ENCODE measurements around the gene EEF1AKMT3. TPM values are rescaled to one million over a fixed set of nuclear protein-coding genes. Genes with fewer than 3 reads are reported as not detected.

EEF1AKMT3 gene
- total RNA-seq, 4 donors from 2014 or later: 1.9 to 6.7 (median 4.3) TPM

- DNase-seq: peak; percentile 64
- Histone ChIP-seq H3K4me3 (peak overlapping the region in 3 of 4 donors; percentile 26 to 54 (median 41)), H3K36me3 (no peaks in the 10 kb centered on the region), H3K27me3 (peaks cover 43% of the 10 kb centered on the region), H3K4me1 (peaks cover 9 to 31% (median 30%) of the 10 kb centered on the region in 4 donors), H3K9me3 (no peaks in the 10 kb centered on the region), H3K27ac (peak overlapping the region in 1 of 4 donors; percentile 3)
- TF ChIP-seq, protein P1, sequence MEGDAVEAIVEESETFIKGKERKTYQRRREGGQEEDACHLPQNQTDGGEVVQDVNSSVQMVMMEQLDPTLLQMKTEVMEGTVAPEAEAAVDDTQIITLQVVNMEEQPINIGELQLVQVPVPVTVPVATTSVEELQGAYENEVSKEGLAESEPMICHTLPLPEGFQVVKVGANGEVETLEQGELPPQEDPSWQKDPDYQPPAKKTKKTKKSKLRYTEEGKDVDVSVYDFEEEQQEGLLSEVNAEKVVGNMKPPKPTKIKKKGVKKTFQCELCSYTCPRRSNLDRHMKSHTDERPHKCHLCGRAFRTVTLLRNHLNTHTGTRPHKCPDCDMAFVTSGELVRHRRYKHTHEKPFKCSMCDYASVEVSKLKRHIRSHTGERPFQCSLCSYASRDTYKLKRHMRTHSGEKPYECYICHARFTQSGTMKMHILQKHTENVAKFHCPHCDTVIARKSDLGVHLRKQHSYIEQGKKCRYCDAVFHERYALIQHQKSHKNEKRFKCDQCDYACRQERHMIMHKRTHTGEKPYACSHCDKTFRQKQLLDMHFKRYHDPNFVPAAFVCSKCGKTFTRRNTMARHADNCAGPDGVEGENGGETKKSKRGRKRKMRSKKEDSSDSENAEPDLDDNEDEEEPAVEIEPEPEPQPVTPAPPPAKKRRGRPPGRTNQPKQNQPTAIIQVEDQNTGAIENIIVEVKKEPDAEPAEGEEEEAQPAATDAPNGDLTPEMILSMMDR (IDR thresholded peaks at IDR 0.05): peak; percentile 6 to 26 (median 16)
- TF ChIP-seq EP300 (IDR thresholded peaks at IDR 0.05; ENCODE audit: low read depth) (no peak), POLR2A (IDR thresholded peaks at IDR 0.05) (no peak)
- WGBS, 2 donors (ENCODE audit: low coverage in 1 of 2): 1% methylated on average over 46 of the region's 60 CpGs; no CpG with 5 or more reads in 1 of the 2 donors
- in situ Hi-C loops (cut with MboI; ENCODE audit: low pct_ligation_motif_present in 1 of 4, low pct_unique_long_range_greater_than_20kb in 1 of 4, low sequenced_read_pairs in 3 of 4) (no loop called here), intact Hi-C loops (cut with DNase I; ENCODE audit: low total_unique reads) (no loop called here)
These were observed 7.3 kb upstream of the EEF1AKMT3 start for GRCh38 chr12:57765003-57765697.

DNA sequence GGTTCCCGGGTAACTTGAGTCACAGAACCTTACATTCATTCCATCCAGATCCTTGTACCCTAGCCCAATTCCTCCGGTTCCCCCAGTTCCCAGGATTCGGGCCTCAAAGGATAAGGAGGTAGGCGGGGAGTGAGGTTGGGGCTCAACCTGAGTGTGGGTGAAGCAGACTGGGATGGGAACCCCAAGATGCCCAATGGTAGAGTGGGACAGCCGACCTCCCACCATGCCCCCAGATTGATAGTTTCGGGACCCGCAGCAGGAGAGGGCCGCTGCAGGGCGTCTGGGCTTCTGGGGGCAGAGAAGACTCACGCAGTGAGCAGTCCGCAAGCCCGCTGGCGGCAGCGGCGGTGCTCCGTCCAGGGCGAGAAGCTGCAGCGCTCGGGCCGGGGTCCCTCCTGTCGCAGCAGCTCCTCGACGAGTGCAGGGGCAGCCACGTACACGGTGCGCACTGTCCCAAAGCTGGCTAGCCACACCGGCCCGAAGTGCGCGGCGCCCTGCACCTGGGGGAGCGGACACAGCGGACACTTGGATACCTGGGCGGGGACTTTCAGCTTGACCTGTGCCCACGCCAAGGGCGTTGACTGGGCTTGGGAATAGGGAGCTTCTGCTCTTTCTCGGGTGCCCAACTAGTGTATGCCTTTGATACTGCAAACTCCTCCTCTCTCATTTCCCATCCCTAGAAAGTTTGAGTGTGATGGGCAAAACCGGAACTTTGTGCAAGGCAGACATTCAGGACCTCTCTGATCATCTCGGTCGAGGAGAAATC lies 6.5 kb upstream of the EEF1AKMT3 start:
- TF ChIP-seq EP300 (IDR thresholded peaks at IDR 0.05; ENCODE audit: low read depth): no peak
- TF ChIP-seq POLR2A (IDR thresholded peaks at IDR 0.05): no peak
- no peak for TF ChIP-seq POLR2AphosphoS5 (IDR thresholded peaks at IDR 0.05)
- TF ChIP-seq, protein P1 (IDR thresholded peaks at IDR 0.05): no peak
- in situ Hi-C loops (cut with MboI; ENCODE audit: low pct_ligation_motif_present in 1 of 4, low pct_unique_long_range_greater_than_20kb in 1 of 4, low sequenced_read_pairs in 3 of 4) (no loop called here), intact Hi-C loops (cut with DNase I; ENCODE audit: low total_unique reads) (no loop called here)
- H3K9me3 ChIP-seq: no peaks in the 10 kb centered on the region
- H3K27me3 ChIP-seq: peaks cover 43% of the 10 kb centered on the region
- H3K36me3 ChIP-seq: no peaks in the 10 kb centered on the region
- H3K27ac ChIP-seq: no peak overlapping the region
- H3K4me3 ChIP-seq: peak overlapping the region in 3 of 4 donors; percentile 26 to 54 (median 41)
- 7 to 14% methylated on average over 2 to 37 of the region's 40 CpGs for WGBS, 2 donors (ENCODE audit: low coverage in 1 of 2)
- peaks cover 9 to 32% (median 31%) of the 10 kb centered on the region in 4 donors for H3K4me1 ChIP-seq
- no peak for DNase-seq

DNA sequence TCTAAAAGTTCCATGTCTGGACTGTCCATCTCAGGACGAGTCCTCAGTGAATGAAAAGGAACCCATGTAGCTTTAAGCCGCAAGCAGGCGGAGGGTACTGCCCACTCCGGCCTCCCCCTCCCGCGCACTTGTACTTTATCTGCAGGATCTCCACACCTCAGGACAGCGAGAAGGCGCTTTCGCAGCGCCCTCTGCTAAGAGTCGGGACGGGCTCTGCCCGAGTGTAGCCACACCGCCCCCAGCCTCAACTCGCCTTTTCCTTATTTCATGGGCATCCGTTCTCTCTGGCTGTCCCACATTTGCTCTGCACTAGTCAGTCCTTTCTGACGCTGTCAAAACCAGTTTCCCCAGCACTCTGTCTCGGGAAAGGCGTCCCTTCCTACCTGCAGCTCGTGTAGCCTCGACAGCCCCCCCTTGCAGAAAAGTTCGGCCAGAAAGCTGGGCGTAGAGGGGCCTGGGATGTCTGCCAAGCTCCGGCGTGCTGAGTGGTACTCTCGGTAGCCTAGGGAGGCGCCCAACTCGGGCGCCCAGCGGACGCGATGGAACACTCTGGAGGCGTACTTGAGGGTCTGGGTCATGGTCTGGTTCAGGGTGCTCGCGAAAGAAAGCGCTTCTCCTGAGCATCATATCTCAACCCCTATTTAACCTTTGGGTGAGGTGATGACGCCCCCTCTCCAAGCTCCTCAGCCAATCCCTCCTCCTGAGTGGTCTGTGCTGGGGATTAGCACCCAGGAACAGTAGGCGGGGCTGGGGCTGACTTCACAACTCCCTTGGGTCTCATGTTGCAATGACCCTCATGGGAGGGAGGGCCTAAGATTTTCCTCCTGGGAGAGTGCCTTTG lies 5.7 kb upstream of the EEF1AKMT3 start, which contains the start of gene CYP27B1:
Gene CYP27B1, minus strand, starts transcription at position 615 of the 841 bp plus-strand sequence. Its CDS starts 37 bp downstream, at position 578.
- H3K27ac ChIP-seq: no peak within 1 kb of the TSS
- peaks cover 43% of the 10 kb centered on the region for H3K27me3 ChIP-seq
- H3K36me3 ChIP-seq: no peaks in the 10 kb centered on the region
- H3K4me1 ChIP-seq: peaks cover 15 to 40% (median 38%) of the 10 kb centered on the region in 4 donors
- in situ Hi-C loops (cut with MboI; ENCODE audit: low pct_ligation_motif_present in 1 of 4, low pct_unique_long_range_greater_than_20kb in 1 of 4, low sequenced_read_pairs in 3 of 4): no loop called here
- H3K4me3 ChIP-seq: peak within 1 kb of the TSS in 3 of 4 donors; percentile 26 to 54 (median 41)
- DNase-seq: no peak
- WGBS, 2 donors (ENCODE audit: low coverage in 1 of 2): 12% methylated on average over 32 of the region's 38 CpGs; no CpG with 5 or more reads in 1 of the 2 donors
- no peaks in the 10 kb centered on the region for H3K9me3 ChIP-seq
- TF ChIP-seq POLR2A (IDR thresholded peaks at IDR 0.05) (no peak), POLR2AphosphoS5 (IDR thresholded peaks at IDR 0.05) (no peak), EP300 (IDR thresholded peaks at IDR 0.05; ENCODE audit: low read depth) (no peak)
- TF ChIP-seq, protein P1 (IDR thresholded peaks at IDR 0.05): no peak
- intact Hi-C loops (cut with DNase I; ENCODE audit: low total_unique reads): no loop called here
